ENCODE measurements around the gene MAGEA2B. TPM values are rescaled to one million over a fixed set of nuclear protein-coding genes. Genes with fewer than 3 reads are reported as not detected.
"Not testable (repeated sequence)": the region's sequence is repeated elsewhere in the genome, so short reads cannot be mapped to it uniquely, and the experiment has no call there.

The MAGEA2B gene, protein sequence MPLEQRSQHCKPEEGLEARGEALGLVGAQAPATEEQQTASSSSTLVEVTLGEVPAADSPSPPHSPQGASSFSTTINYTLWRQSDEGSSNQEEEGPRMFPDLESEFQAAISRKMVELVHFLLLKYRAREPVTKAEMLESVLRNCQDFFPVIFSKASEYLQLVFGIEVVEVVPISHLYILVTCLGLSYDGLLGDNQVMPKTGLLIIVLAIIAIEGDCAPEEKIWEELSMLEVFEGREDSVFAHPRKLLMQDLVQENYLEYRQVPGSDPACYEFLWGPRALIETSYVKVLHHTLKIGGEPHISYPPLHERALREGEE
- total RNA-seq (not detected), polyA plus RNA-seq (not detected)
- long read RNA-seq, donor 1 = 0 reads
- long read RNA-seq, donor 2 = 0 reads
- long read RNA-seq, donor 3 = 0 reads
- long read RNA-seq, donor 4 = 0 reads

DNA sequence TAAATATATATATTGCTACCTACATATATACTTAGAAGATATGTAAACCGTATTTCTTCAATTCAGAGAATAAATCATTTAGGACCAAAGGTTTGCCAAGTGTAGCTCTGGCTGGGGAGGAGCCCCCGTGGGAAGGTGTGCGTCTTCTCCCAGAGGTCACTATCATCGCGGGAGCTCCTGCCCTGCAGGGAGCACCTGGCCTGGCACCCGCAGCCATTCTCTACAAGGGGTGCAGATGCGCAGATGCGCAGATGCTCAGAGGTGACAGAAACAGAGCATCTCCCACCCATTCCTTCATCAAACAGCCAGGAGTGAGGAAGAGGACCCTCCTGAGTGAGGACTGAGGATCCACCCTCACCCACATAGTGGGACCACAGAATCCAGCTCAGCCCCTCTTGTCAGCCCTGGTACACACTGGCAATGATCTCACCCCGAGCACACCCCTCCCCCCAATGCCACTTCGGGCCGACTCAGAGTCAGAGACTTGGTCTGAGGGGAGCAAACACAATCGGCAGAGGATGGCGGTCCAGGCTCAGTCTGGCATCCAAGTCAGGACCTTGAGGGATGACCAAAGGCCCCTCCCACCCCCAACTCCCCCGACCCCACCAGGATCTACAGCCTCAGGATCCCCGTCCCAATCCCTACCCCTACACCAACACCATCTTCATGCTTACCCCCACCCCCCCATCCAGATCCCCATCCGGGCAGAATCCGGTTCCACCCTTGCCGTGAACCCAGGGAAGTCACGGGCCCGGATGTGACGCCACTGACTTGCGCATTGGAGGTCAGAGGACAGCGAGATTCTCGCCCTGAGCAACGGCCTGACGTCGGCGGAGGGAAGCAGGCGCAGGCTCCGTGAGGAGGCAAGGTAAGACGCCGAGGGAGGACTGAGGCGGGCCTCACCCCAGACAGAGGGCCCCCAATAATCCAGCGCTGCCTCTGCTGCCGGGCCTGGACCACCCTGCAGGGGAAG lies at the start of gene MAGEA2B:
Gene MAGEA2B (plus strand): TSS at position 814 of the 973 bp plus-strand sequence. CDS start 2,479 bp downstream, outside the sequence.
- H3K9me3 ChIP-seq (ENCODE audit: control insufficient read depth, low read length); intact Hi-C loops (cut with DNase I); H3K4me3 ChIP-seq (ENCODE audit: low read length); H3K27ac ChIP-seq (ENCODE audit: low read length); H3K27me3 ChIP-seq (ENCODE audit: control insufficient read depth, insufficient read depth); H3K4me1 ChIP-seq (ENCODE audit: control insufficient read depth, insufficient read depth, low read length); ATAC-seq; DNase-seq: not testable (repeated sequence)
- WGBS = no CpG with 5 or more reads among the region's 35 CpGs

DNA sequence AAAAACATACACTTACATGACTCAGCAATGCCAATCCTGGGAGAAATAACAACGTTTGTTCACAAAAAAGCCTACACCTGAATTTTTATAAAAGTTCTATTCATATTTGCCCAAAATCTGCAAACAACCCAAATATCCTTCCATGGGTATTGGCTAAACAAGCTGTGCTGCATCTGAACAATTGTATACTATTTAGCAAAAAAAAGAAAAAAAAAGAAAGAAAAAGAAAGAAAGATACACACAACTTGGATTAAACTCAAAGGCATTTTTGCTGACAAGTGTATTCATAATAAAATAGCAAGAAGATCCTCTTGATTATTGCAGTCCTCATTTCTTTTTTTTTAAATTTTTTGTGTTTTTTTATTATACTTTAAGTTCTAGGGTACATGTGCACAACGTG lies 40.3 kb upstream of the MAGEA2B start:
- intact Hi-C loops (cut with DNase I) = no loop called here
- no peak for ATAC-seq
- WGBS = 77% methylated on average over 2 of the region's 2 CpGs
- DNase-seq = no peak
- Histone ChIP-seq H3K27me3 (ENCODE audit: control insufficient read depth, insufficient read depth) (no peaks in the 10 kb centered on the region), H3K4me3 (ENCODE audit: low read length) (no peak overlapping the region), H3K27ac (ENCODE audit: low read length) (no peak overlapping the region), H3K4me1 (ENCODE audit: control insufficient read depth, insufficient read depth, low read length) (no peaks in the 10 kb centered on the region), H3K9me3 (ENCODE audit: control insufficient read depth, low read length) (no peaks in the 10 kb centered on the region)

DNA sequence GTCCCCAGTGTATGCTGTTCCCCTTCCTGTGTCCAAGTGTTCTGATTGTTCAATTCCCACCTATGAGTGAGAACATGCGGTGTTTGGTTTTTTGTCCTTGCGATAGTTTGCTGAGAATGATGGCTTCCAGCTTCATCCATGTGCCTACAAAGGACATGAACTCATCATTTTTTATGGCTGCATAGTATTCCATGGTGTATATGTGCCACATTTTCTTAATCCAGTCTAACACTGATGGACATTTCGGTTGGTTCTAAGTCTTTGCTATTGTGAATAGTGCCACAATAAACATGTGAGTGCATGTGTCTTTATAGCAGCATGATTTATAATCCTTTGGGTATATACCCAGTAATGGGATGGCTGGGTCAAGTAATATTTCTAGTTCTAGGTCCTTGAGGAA lies 39.8 kb upstream of the MAGEA2B start:
- H3K4me1 ChIP-seq (ENCODE audit: control insufficient read depth, insufficient read depth, low read length); H3K4me3 ChIP-seq (ENCODE audit: low read length); intact Hi-C loops (cut with DNase I); H3K27me3 ChIP-seq (ENCODE audit: control insufficient read depth, insufficient read depth); H3K9me3 ChIP-seq (ENCODE audit: control insufficient read depth, low read length); ATAC-seq; DNase-seq; H3K27ac ChIP-seq (ENCODE audit: low read length): not testable (repeated sequence)
- 89% methylated on average over 3 of the region's 3 CpGs for WGBS

DNA sequence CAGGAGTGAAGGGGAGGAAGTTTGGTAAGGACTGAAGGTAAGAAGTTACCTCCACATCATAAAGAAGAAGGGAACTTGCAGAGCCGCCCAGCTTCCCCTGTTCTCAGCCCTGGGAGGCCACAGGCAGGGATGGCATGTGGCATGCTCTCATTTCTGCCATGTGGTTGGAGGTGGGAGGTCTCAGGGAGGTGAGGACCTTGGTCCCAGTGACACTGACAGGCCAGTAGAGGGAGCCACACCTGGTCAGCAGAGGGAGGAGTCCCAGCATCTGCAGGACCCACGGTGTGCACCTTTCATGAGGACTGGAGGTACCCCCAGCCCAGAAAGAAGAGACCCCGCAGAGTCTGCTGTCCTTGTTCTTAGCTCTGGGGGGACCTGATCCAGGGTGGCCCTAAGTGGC lies 33.4 kb upstream of the MAGEA2B start:
- ATAC-seq; H3K4me1 ChIP-seq (ENCODE audit: control insufficient read depth, insufficient read depth, low read length); H3K4me3 ChIP-seq (ENCODE audit: low read length); DNase-seq; H3K9me3 ChIP-seq (ENCODE audit: control insufficient read depth, low read length); H3K27ac ChIP-seq (ENCODE audit: low read length); H3K27me3 ChIP-seq (ENCODE audit: control insufficient read depth, insufficient read depth); intact Hi-C loops (cut with DNase I): not testable (repeated sequence)
- no CpG with 5 or more reads among the region's 3 CpGs for WGBS

DNA sequence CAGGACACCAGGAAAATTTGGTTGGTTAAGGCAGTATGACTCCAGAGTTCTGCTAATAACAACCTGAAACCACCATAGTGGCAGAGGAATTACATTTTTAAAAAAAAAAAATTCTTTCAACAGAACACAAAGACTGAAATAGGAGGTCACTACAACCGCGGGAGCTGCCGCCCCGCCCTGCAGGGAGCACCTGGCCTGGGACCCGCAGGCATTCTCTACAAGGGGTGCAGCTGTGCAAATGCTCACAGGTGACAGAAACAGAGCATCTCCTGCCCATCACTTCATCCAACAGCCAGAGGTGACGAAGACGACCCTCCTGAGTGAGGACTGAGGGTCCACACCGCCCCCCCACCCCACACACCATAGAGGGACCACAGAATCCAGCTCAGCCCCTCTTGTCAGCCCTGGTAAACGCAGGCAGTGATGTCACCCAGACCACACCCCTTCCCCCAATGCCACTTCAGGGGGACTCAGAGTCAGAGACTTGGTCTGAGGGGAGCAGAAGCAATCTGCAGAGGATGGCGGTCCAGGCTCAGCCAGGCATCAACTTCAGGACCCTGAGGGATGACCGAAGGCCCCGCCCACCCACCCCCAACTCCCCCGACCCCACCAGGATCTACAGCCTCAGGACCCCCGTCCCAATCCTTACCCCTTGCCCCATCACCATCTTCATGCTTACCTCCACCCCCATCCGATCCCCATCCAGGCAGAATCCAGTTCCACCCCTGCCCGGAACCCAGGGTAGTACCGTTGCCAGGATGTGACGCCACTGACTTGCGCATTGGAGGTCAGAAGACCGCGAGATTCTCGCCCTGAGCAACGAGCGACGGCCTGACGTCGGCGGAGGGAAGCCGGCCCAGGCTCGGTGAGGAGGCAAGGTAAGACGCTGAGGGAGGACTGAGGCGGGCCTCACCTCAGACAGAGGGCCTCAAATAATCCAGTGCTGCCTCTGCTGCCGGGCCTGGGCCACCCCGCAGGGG lies 16.2 kb upstream of the MAGEA2B start, which contains the start of gene MAGEA3:
Gene MAGEA3 (plus strand): TSS at position 843 of the 980 bp plus-strand sequence. CDS start 2,039 bp downstream, outside the sequence.
- H3K4me1 ChIP-seq (ENCODE audit: control insufficient read depth, insufficient read depth, low read length); H3K9me3 ChIP-seq (ENCODE audit: control insufficient read depth, low read length); ATAC-seq; intact Hi-C loops (cut with DNase I); H3K4me3 ChIP-seq (ENCODE audit: low read length); H3K27me3 ChIP-seq (ENCODE audit: control insufficient read depth, insufficient read depth); H3K27ac ChIP-seq (ENCODE audit: low read length); DNase-seq: not testable (repeated sequence)
- 92% methylated on average over 7 of the region's 34 CpGs for WGBS

DNA sequence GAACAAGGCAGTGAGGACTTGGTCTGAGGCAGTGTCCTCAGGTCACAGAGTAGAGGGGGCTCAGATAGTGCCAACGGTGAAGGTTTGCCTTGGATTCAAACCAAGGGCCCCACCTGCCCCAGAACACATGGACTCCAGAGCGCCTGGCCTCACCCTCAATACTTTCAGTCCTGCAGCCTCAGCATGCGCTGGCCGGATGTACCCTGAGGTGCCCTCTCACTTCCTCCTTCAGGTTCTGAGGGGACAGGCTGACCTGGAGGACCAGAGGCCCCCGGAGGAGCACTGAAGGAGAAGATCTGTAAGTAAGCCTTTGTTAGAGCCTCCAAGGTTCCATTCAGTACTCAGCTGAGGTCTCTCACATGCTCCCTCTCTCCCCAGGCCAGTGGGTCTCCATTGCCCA lies 14.0 kb upstream of the MAGEA2B start:
- WGBS = 81% methylated on average over 4 of the region's 5 CpGs
- H3K27me3 ChIP-seq (ENCODE audit: control insufficient read depth, insufficient read depth); intact Hi-C loops (cut with DNase I); H3K4me1 ChIP-seq (ENCODE audit: control insufficient read depth, insufficient read depth, low read length); H3K4me3 ChIP-seq (ENCODE audit: low read length); H3K27ac ChIP-seq (ENCODE audit: low read length); ATAC-seq; H3K9me3 ChIP-seq (ENCODE audit: control insufficient read depth, low read length): not testable (repeated sequence)
- DNase-seq = peak in 1 of 3 donors; percentile 14

DNA sequence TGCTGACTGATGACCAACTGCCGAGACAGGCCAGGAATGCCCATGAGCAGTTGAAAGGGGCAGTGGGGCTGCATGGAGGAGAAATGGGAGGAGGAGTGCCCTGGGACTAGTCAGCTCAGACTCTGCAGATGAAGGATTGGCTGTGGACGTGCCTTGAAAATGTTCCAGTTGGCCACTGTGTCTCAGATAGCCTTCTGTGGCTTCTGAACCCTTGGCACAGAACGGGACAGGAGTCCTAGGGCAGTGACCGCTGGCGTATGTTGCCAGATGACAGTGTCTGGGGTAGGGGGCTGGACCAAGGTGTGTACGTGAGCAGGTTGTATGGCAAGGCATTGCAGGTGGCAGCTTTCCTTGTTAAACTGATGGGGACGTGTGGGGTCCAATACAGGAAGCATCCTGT lies 7.9 kb upstream of the MAGEA2B start:
- ATAC-seq; H3K4me1 ChIP-seq (ENCODE audit: control insufficient read depth, insufficient read depth, low read length); H3K27ac ChIP-seq (ENCODE audit: low read length); H3K27me3 ChIP-seq (ENCODE audit: control insufficient read depth, insufficient read depth); H3K9me3 ChIP-seq (ENCODE audit: control insufficient read depth, low read length); DNase-seq; H3K4me3 ChIP-seq (ENCODE audit: low read length); intact Hi-C loops (cut with DNase I): not testable (repeated sequence)
- 85% methylated on average over 2 of the region's 7 CpGs for WGBS

DNA sequence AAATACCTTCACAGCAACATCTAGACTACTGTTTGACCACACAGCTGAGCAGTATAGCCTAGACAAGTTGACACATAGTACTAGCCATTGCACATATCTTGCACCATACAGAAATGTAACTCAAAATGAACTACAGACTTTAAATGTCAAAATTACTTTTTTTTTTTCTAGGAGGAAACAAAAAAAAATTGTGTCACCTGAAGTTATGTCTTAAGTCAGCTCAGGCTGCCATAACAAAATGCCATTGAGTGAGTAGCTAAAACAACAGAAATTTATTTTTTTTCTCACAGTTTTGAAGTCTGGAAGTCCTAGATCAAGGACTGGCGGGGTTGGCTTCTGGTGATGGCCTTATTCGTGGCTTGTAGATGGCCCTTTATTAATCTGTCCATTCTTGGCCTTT lies 5.3 kb upstream of the MAGEA2B start, which contains the start of gene CSAG2:
Gene CSAG2 (minus strand): TSS at position 101 of the 400 bp plus-strand sequence. CDS start 161 bp downstream, outside the sequence.
- H3K9me3 ChIP-seq (ENCODE audit: control insufficient read depth, low read length); H3K27me3 ChIP-seq (ENCODE audit: control insufficient read depth, insufficient read depth); ATAC-seq; DNase-seq; H3K4me3 ChIP-seq (ENCODE audit: low read length); intact Hi-C loops (cut with DNase I); H3K4me1 ChIP-seq (ENCODE audit: control insufficient read depth, insufficient read depth, low read length); H3K27ac ChIP-seq (ENCODE audit: low read length): not testable (repeated sequence)
- WGBS = no CpG with 5 or more reads among the region's 2 CpGs

DNA sequence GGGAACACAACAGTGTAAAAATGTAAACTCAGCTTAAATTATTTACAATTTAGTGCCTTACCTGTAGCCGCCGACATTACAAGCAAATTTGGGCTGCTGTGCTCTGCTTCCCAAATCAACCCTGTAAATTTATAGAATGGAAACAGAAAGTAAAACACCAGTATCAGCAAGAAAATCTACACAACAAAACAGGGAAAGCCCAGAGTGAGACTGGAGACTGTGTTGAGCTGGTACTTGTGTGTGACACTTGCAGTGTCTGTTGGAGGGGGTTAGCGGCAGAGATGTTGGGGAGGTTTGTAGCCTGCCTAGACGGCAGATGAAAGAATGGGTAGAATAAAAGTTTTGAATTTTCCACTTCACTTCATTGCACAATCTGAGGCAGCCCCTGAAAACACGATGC lies 1.2 kb upstream of the MAGEA2B start:
- H3K4me3 ChIP-seq (ENCODE audit: low read length); ATAC-seq; DNase-seq; H3K27me3 ChIP-seq (ENCODE audit: control insufficient read depth, insufficient read depth); H3K4me1 ChIP-seq (ENCODE audit: control insufficient read depth, insufficient read depth, low read length); H3K9me3 ChIP-seq (ENCODE audit: control insufficient read depth, low read length); H3K27ac ChIP-seq (ENCODE audit: low read length); intact Hi-C loops (cut with DNase I): not testable (repeated sequence)
- WGBS = no CpG with 5 or more reads among the region's 5 CpGs

DNA sequence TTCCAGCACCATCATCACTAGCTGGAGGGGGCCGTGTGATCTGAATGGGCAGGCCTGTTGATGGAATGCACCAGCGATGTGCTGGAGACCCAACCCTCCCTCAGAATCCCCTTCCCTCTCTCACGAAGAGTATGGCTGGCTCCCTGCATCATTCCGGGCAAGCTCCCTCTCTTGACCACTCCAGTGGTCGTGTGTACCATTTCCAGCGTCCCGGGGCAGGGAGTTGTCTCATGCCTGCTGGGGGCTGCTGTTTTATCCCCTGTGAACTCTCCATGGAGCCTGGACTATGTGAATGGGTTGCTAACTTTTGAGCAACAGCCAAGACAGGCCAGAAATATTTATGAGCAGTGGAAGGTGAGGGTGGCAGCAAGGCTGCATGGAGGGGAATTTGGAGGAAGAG lies 11.0 kb downstream of the MAGEA2B start:
- WGBS = 64% methylated on average over 7 of the region's 7 CpGs

More for the DNA sequence above, 11.0 kb downstream of the MAGEA2B start:
- intact Hi-C loops (cut with DNase I) = no loop called here
- H3K4me3 ChIP-seq (ENCODE audit: low read length) = no peak overlapping the region
- no peak for DNase-seq
- H3K27me3 ChIP-seq (ENCODE audit: control insufficient read depth, insufficient read depth) = no peaks in the 10 kb centered on the region
- no peak overlapping the region for H3K27ac ChIP-seq (ENCODE audit: low read length)
- H3K9me3 ChIP-seq (ENCODE audit: control insufficient read depth, low read length) = no peaks in the 10 kb centered on the region
- H3K4me1 ChIP-seq (ENCODE audit: control insufficient read depth, insufficient read depth, low read length) = no peaks in the 10 kb centered on the region
- no peak for ATAC-seq
